T-helper 1 cell treated with Interleukin-12 subunit alpha and Interleukin-12 subunit beta and Interleukin-4 antibody, amounts not matched to agents 30 μg/mL and 1 μg/mL, for 36 hours (primary cell): ENCODE data around the gene LRRC27.

Source experiments
- H3K27ac Mint-ChIP-seq: one replicate; pipeline ENCODE4 v1.8.0; 2021; ENCODE audit warnings: mild to moderate bottlenecking, mixed read lengths
- H3K27me3 Mint-ChIP-seq: one replicate; pipeline ENCODE4 v1.8.0; 2021; ENCODE audit warnings: low read depth, mixed read lengths
- H3K36me3 Mint-ChIP-seq: one replicate; pipeline ENCODE4 v1.8.0; 2021; ENCODE audit warnings: low read depth, mixed read lengths
- H3K4me1 Mint-ChIP-seq: one replicate; pipeline ENCODE4 v1.8.0; 2021; ENCODE audit warnings: low read depth, mixed read lengths
- H3K4me3 Mint-ChIP-seq: one replicate; pipeline ENCODE4 v1.8.0; 2021; ENCODE audit warnings: mild to moderate bottlenecking, moderate library complexity, mixed read lengths
- H3K9me3 Mint-ChIP-seq: one replicate; pipeline ENCODE4 v1.8.0; 2021; ENCODE audit warnings: mixed read lengths

The LRRC27 gene

GRCh38 chr10:132410779-132411532 lies 79.0 kb downstream of the LRRC27 start:
- no peaks in the 10 kb centered on the region for H3K27me3 Mint-ChIP-seq
- H3K4me3 Mint-ChIP-seq, result no peak overlapping the region

GRCh38 chr10:132411561-132412253 lies 79.7 kb downstream of the LRRC27 start:
- Mint-ChIP-seq H3K36me3 (peaks cover 7% of the 10 kb centered on the region), H3K27me3 (no peaks in the 10 kb centered on the region), H3K4me3 (no peak overlapping the region), H3K27ac (no peak overlapping the region), H3K4me1 (peaks cover 4% of the 10 kb centered on the region), H3K9me3 (no peaks in the 10 kb centered on the region)

More at GRCh38 chr10:132410779-132411532, 79.0 kb downstream of the LRRC27 start:
- no peak overlapping the region for H3K27ac Mint-ChIP-seq
- peaks cover 8% of the 10 kb centered on the region for H3K36me3 Mint-ChIP-seq
- H3K9me3 Mint-ChIP-seq, result no peaks in the 10 kb centered on the region
- H3K4me1 Mint-ChIP-seq, result peaks cover 4% of the 10 kb centered on the region

GRCh38 chr10:132412316-132413192 lies 80.6 kb downstream of the LRRC27 start:
- no peak overlapping the region for H3K4me3 Mint-ChIP-seq
- peaks cover 4% of the 10 kb centered on the region for H3K4me1 Mint-ChIP-seq
- H3K27ac Mint-ChIP-seq, result no peak overlapping the region
- H3K27me3 Mint-ChIP-seq, result no peaks in the 10 kb centered on the region
- H3K36me3 Mint-ChIP-seq, result peaks cover 7% of the 10 kb centered on the region
- H3K9me3 Mint-ChIP-seq, result no peaks in the 10 kb centered on the region

- H3K9me3 Mint-ChIP-seq, result no peaks in the 10 kb centered on the region
- no peak overlapping the region for H3K4me3 Mint-ChIP-seq
These were observed 81.5 kb downstream of the LRRC27 start for GRCh38 chr10:132413226-132414205.

GRCh38 chr10:132414402-132415016 lies 82.5 kb downstream of the LRRC27 start:
- Mint-ChIP-seq H3K27me3 (no peaks in the 10 kb centered on the region), H3K9me3 (no peaks in the 10 kb centered on the region), H3K36me3 (peaks cover 7% of the 10 kb centered on the region), H3K4me1 (peaks cover 2% of the 10 kb centered on the region), H3K27ac (no peak overlapping the region), H3K4me3 (no peak overlapping the region)

More at GRCh38 chr10:132413226-132414205, 81.5 kb downstream of the LRRC27 start:
- Mint-ChIP-seq H3K4me1 (peaks cover 2% of the 10 kb centered on the region), H3K27me3 (no peaks in the 10 kb centered on the region), H3K27ac (no peak overlapping the region), H3K36me3 (peaks cover 7% of the 10 kb centered on the region)

GRCh38 chr10:132415255-132415654 lies 83.3 kb downstream of the LRRC27 start:
- H3K27ac Mint-ChIP-seq, result no peak overlapping the region
- H3K4me1 Mint-ChIP-seq, result peaks cover 2% of the 10 kb centered on the region
- H3K4me3 Mint-ChIP-seq, result no peak overlapping the region

GRCh38 chr10:132415956-132416355 lies 84.0 kb downstream of the LRRC27 start:
- Mint-ChIP-seq H3K27me3 (no peaks in the 10 kb centered on the region), H3K4me1 (peaks cover 2% of the 10 kb centered on the region), H3K27ac (no peak overlapping the region), H3K9me3 (no peaks in the 10 kb centered on the region), H3K4me3 (no peak overlapping the region), H3K36me3 (peaks cover 7% of the 10 kb centered on the region)

More at GRCh38 chr10:132415255-132415654, 83.3 kb downstream of the LRRC27 start:
- Mint-ChIP-seq H3K36me3 (peaks cover 7% of the 10 kb centered on the region), H3K9me3 (no peaks in the 10 kb centered on the region), H3K27me3 (no peaks in the 10 kb centered on the region)

- Mint-ChIP-seq H3K4me3 (no peak overlapping the region), H3K4me1 (peaks cover 2% of the 10 kb centered on the region), H3K9me3 (no peaks in the 10 kb centered on the region), H3K27me3 (no peaks in the 10 kb centered on the region), H3K36me3 (peaks cover 7% of the 10 kb centered on the region), H3K27ac (no peak overlapping the region)
These were observed 84.7 kb downstream of the LRRC27 start for GRCh38 chr10:132416566-132417256.

- Mint-ChIP-seq H3K9me3 (no peaks in the 10 kb centered on the region), H3K27me3 (no peaks in the 10 kb centered on the region), H3K4me1 (peaks cover 2% of the 10 kb centered on the region), H3K36me3 (peaks cover 7% of the 10 kb centered on the region), H3K4me3 (no peak overlapping the region), H3K27ac (no peak overlapping the region)
These were observed 85.4 kb downstream of the LRRC27 start for GRCh38 chr10:132417257-132417910.

GRCh38 chr10:132417957-132418441 lies 86.0 kb downstream of the LRRC27 start:
- Mint-ChIP-seq H3K36me3 (peaks cover 7% of the 10 kb centered on the region), H3K27ac (no peak overlapping the region), H3K27me3 (no peaks in the 10 kb centered on the region), H3K4me3 (no peak overlapping the region), H3K9me3 (no peaks in the 10 kb centered on the region), H3K4me1 (peaks cover 7% of the 10 kb centered on the region)

- Mint-ChIP-seq H3K27ac (no peak overlapping the region), H3K4me3 (no peak overlapping the region), H3K36me3 (peaks cover 7% of the 10 kb centered on the region)
These were observed 86.8 kb downstream of the LRRC27 start for GRCh38 chr10:132418527-132419416.

More at GRCh38 chr10:132418527-132419416, 86.8 kb downstream of the LRRC27 start:
- H3K27me3 Mint-ChIP-seq, result no peaks in the 10 kb centered on the region
- peaks cover 8% of the 10 kb centered on the region for H3K4me1 Mint-ChIP-seq
- no peaks in the 10 kb centered on the region for H3K9me3 Mint-ChIP-seq
